ENCODE results near the gene STRADA. TPM values are rescaled to one million over a fixed set of nuclear protein-coding genes. Genes with fewer than 3 reads are reported as not detected.

Gene STRADA
- 55.0 and 55.9 TPM in 2 replicates for total RNA-seq
- long read RNA-seq, transcript STRADA-208 (2 exons, 2,788 nt) = major isoform, 8 of 13 reads
- long read RNA-seq, partial matches to known transcripts = 0 of 13 reads
- long read RNA-seq, other reads (novel, unspliced or antisense) = 1 of 13 reads

DNA sequence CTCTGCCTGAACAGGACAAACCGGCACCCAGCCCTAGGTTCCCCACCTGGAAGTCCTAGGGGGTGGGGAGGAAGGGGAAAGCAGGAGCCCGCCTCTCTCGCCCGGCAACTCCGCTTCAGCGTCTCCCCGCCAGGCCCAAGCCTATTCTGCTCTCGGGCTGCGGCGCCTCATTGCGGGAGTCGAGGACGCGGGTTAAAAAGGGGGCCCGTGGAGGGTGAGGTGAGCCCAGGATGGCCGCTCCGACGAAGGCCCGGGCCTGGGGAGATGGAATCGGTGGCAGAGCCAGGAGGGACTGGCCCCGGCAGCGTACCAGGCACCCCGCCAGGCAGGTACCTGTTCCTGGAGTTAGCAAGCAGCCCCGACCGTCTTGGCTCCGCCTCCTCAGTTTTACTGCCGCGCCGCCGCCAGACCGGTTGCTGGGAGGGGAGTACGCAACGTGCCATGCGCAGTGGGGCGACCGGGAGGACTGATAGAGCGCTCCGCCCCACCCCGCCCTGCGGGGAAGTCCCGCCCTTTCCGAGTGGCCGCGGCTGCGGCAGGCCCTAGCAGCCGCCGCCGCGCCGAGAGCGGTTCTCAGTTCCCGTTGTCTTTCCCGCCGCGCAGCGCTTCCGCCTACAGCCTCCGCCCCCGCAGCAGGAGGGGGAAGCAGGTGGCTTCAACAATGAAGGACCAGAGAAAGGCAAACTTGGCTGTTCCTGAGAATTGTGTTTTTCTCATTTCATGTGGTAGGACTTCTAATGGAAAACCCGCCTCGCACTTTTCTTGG lies at the start of gene STRADA:
Gene STRADA (minus strand): TSS at position 392 of the 766 bp plus-strand sequence. CDS start 13,430 bp downstream, outside the sequence.
- H3K36me3 Mint-ChIP-seq (ENCODE audit: low read depth) = no peaks in the 10 kb centered on the region
- no peaks in the 10 kb centered on the region for H3K27me3 Mint-ChIP-seq (ENCODE audit: low read depth)
- H3K4me3 Mint-ChIP-seq = peak within 1 kb of the TSS; percentile 90
- TF ChIP-seq, protein P1, sequence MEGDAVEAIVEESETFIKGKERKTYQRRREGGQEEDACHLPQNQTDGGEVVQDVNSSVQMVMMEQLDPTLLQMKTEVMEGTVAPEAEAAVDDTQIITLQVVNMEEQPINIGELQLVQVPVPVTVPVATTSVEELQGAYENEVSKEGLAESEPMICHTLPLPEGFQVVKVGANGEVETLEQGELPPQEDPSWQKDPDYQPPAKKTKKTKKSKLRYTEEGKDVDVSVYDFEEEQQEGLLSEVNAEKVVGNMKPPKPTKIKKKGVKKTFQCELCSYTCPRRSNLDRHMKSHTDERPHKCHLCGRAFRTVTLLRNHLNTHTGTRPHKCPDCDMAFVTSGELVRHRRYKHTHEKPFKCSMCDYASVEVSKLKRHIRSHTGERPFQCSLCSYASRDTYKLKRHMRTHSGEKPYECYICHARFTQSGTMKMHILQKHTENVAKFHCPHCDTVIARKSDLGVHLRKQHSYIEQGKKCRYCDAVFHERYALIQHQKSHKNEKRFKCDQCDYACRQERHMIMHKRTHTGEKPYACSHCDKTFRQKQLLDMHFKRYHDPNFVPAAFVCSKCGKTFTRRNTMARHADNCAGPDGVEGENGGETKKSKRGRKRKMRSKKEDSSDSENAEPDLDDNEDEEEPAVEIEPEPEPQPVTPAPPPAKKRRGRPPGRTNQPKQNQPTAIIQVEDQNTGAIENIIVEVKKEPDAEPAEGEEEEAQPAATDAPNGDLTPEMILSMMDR (conservative IDR thresholded peaks at IDR 0.05) = no peak
- H3K4me1 Mint-ChIP-seq = peaks cover 15% of the 10 kb centered on the region
- peak; percentile 97 for DNase-seq (ENCODE audit: low read depth, low spot score)
- H3K9me3 Mint-ChIP-seq = no peaks in the 10 kb centered on the region
- peak within 1 kb of the TSS; percentile 95 for H3K27ac Mint-ChIP-seq (ENCODE audit: unreplicated experiment)

- Mint-ChIP-seq H3K4me1 (no peaks in the 10 kb centered on the region), H3K27ac (ENCODE audit: unreplicated experiment) (no peak overlapping the region), H3K36me3 (ENCODE audit: low read depth) (peaks cover 10% of the 10 kb centered on the region), H3K27me3 (ENCODE audit: low read depth) (no peaks in the 10 kb centered on the region), H3K4me3 (no peak overlapping the region), H3K9me3 (no peaks in the 10 kb centered on the region)
- TF ChIP-seq, protein P1 (conservative IDR thresholded peaks at IDR 0.05) = no peak
- no peak for DNase-seq (ENCODE audit: low read depth, low spot score)
These were observed 48.5 kb upstream of the STRADA start for GRCh38 chr17:63790057-63790456.

DNA sequence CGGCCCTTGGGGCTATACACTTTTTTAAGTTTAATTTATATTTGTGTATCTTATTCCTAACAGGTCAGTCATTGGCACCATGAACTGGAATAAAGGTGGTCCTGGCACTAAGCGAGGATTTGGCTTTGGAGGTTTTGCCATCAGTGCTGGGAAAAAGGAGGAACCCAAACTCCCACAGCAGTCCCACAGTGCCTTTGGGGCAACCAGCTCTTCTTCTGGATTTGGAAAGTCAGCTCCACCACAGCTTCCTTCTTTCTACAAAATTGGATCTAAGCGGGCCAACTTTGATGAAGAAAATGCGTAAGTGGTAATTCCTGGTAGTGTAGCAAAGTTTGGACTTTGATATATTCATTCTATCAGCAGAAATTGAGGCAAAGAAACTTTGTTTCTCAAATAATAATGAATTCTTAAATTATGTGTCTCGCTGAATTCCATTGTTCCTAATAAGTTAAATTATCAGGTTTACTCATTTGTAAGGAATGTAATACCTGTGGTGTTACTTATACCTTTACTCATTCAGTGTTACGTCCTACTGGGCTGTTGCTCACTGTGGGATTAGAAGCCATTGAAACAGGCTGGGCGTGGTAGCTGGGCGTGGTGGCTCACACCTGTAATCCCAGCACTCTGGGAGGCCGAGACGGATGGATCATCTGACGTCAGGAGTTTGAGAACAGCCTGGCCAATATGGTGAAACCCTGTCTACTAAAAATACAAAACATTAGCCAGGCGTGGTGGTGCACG lies 45.5 kb upstream of the STRADA start:
- H3K27me3 Mint-ChIP-seq (ENCODE audit: low read depth) = no peaks in the 10 kb centered on the region
- peaks cover 3% of the 10 kb centered on the region for H3K36me3 Mint-ChIP-seq (ENCODE audit: low read depth)
- no peaks in the 10 kb centered on the region for H3K9me3 Mint-ChIP-seq
- no peak for DNase-seq (ENCODE audit: low read depth, low spot score)
- H3K27ac Mint-ChIP-seq (ENCODE audit: unreplicated experiment) = no peak overlapping the region
- peaks cover 9% of the 10 kb centered on the region for H3K4me1 Mint-ChIP-seq
- no peak overlapping the region for H3K4me3 Mint-ChIP-seq
- TF ChIP-seq, protein P1 (conservative IDR thresholded peaks at IDR 0.05) = no peak

DNA sequence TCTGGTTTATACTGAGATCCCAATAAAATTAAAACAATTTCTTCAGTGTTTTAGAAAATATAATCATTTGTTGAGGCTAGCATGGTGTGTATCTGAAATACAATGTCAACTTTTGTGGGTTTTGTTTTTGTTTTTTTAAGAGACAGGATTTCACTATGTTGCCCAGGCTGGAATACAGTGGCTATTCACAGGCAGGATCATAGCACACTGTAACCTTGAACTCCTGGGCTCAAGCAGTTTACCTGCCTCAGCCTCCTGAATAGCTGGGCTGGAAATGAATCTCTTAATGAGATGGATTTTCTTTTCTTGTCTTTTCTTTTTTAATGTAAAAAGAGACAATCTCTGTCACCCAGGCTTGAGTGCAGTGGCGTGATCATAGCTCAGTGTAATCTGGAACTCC lies 44.5 kb upstream of the STRADA start:
- Mint-ChIP-seq H3K4me1 (peaks cover 9% of the 10 kb centered on the region), H3K27me3 (ENCODE audit: low read depth) (no peaks in the 10 kb centered on the region), H3K4me3 (no peak overlapping the region), H3K9me3 (no peaks in the 10 kb centered on the region), H3K27ac (ENCODE audit: unreplicated experiment) (no peak overlapping the region), H3K36me3 (ENCODE audit: low read depth) (peaks cover 3% of the 10 kb centered on the region)
- no peak for DNase-seq (ENCODE audit: low read depth, low spot score)
- TF ChIP-seq, protein P1 (conservative IDR thresholded peaks at IDR 0.05) = no peak

GRCh38 chr17:63785556-63785955 lies 44.0 kb upstream of the STRADA start:
- peaks cover 3% of the 10 kb centered on the region for H3K36me3 Mint-ChIP-seq (ENCODE audit: low read depth)
- no peak overlapping the region for H3K27ac Mint-ChIP-seq (ENCODE audit: unreplicated experiment)
- TF ChIP-seq, protein P1 (conservative IDR thresholded peaks at IDR 0.05) = no peak
- DNase-seq (ENCODE audit: low read depth, low spot score) = no peak
- no peaks in the 10 kb centered on the region for H3K9me3 Mint-ChIP-seq
- H3K27me3 Mint-ChIP-seq (ENCODE audit: low read depth) = no peaks in the 10 kb centered on the region
- peaks cover 13% of the 10 kb centered on the region for H3K4me1 Mint-ChIP-seq
- H3K4me3 Mint-ChIP-seq = no peak overlapping the region
